Ascending aorta (tissue), 2 donors: ENCODE measurements around the gene NKIRAS1. TPM values are rescaled to one million over a fixed set of nuclear protein-coding genes. Genes with fewer than 3 reads are reported as not detected.

Source experiments
- DNase-seq, 2 donors: peaks; one replicate each; pipeline ENCODE4 v3.0.0-alpha.2; 2019; ENCODE audit warnings: low spot score in 2 of 2
- H3K27ac ChIP-seq, 2 donors: fragments of 200-600 bp; sonication (generic); one replicate each; pipeline ENCODE4 v1.5.1; 2016 to 2017; ENCODE audit warnings: mild to moderate bottlenecking in 1 of 2
- H3K27me3 ChIP-seq: fragments of 200-600 bp; sonication (generic); one replicate; pipeline ENCODE4 v1.5.1; 2017
- H3K36me3 ChIP-seq, 2 donors: fragments of 200-600 bp; sonication (generic); one replicate each; pipeline ENCODE4 v1.5.1; 2016
- H3K4me1 ChIP-seq, 2 donors: fragments of 200-600 bp; sonication (generic); one replicate each; pipeline ENCODE4 v1.5.1; 2016 to 2017; ENCODE audit warnings: mild to moderate bottlenecking in 1 of 2
- H3K4me3 ChIP-seq, 2 donors: fragments of 200-600 bp; sonication (generic); one replicate each; pipeline ENCODE4 v1.5.1; 2016 to 2017; ENCODE audit warnings: mild to moderate bottlenecking in 1 of 2
- H3K9me3 ChIP-seq, 2 donors: fragments of 200-600 bp; sonication (generic); one replicate each; pipeline ENCODE4 v1.5.1; 2016
- CTCF ChIP-seq, 3 experiments: fragments of 200-600 bp in 2 of 3; fragments of 450-650 bp in 1 of 3; sonication (generic) in 2 of 3; IDR thresholded peaks; one replicate each; pipeline ENCODE4 v1.5.1; 2016 to 2019; ENCODE audit warnings: antibody characterized with exemption in 3 of 3, mild to moderate bottlenecking in 1 of 3, moderate library complexity in 1 of 3
- intact Hi-C: fragments of 100-400 bp; cut with DNase I; formaldehyde crosslinking; loops from one replicate; pipeline ENCODE4 v1.15.1; 2023
- total RNA-seq: library from RNA; depleted of rRNA; stranded (reverse); fragments of >200 nt; gene quantifications from one replicate; pipeline ENCODE4 v1.1.0, GENCODE V29; 2016

NKIRAS1 gene
- total RNA-seq, 1 donor from 2014 or later = 8.7 TPM

- intact Hi-C loops = no loop called here
- H3K9me3 ChIP-seq = no peaks in the 10 kb centered on the region
- no peak for DNase-seq
- TF ChIP-seq CTCF (IDR thresholded peaks at IDR 0.05) = no peak
- H3K4me3 ChIP-seq = no peak overlapping the region
- H3K27ac ChIP-seq = no peak overlapping the region
- H3K36me3 ChIP-seq = peaks cover 3 to 7% of the 10 kb centered on the region in 2 donors
- peaks cover 0 to 9% of the 10 kb centered on the region in 2 donors for H3K4me1 ChIP-seq
- H3K27me3 ChIP-seq = no peaks in the 10 kb centered on the region
Measured at GRCh38 chr3:23880703-23881339, 36.0 kb downstream of the NKIRAS1 start.

- Histone ChIP-seq H3K36me3 (peaks cover 3 to 7% of the 10 kb centered on the region in 2 donors), H3K4me3 (no peak overlapping the region), H3K9me3 (no peaks in the 10 kb centered on the region), H3K27me3 (no peaks in the 10 kb centered on the region), H3K27ac (no peak overlapping the region), H3K4me1 (peaks cover 0 to 10% of the 10 kb centered on the region in 2 donors)
- TF ChIP-seq CTCF (IDR thresholded peaks at IDR 0.05) = no peak
- intact Hi-C loops = no loop called here
- no peak for DNase-seq
Measured at GRCh38 chr3:23879485-23879884, 37.3 kb downstream of the NKIRAS1 start.

- Histone ChIP-seq H3K9me3 (no peaks in the 10 kb centered on the region), H3K27me3 (no peaks in the 10 kb centered on the region), H3K36me3 (peaks cover 2 to 7% of the 10 kb centered on the region in 2 donors), H3K27ac (no peak overlapping the region), H3K4me3 (no peak overlapping the region), H3K4me1 (peaks cover 0 to 14% of the 10 kb centered on the region in 2 donors)
- no peak for TF ChIP-seq CTCF (IDR thresholded peaks at IDR 0.05)
- intact Hi-C loops = no loop called here
- no peak for DNase-seq
Measured at GRCh38 chr3:23877329-23877980, 39.3 kb downstream of the NKIRAS1 start.

- Histone ChIP-seq H3K4me1 (peaks cover 0 to 14% of the 10 kb centered on the region in 2 donors), H3K27ac (no peak overlapping the region), H3K4me3 (no peak overlapping the region), H3K9me3 (no peaks in the 10 kb centered on the region), H3K36me3 (peaks cover 0 to 4% of the 10 kb centered on the region in 2 donors), H3K27me3 (no peaks in the 10 kb centered on the region)
- DNase-seq = no peak
- intact Hi-C loops = no loop called here
- no peak for TF ChIP-seq CTCF (IDR thresholded peaks at IDR 0.05)
Measured at GRCh38 chr3:23876923-23877322, 39.9 kb downstream of the NKIRAS1 start.

GRCh38 chr3:23875113-23875725 is 41.6 kb downstream of the NKIRAS1 start:
- no peak overlapping the region for H3K27ac ChIP-seq
- no peaks in the 10 kb centered on the region for H3K27me3 ChIP-seq
- intact Hi-C loops = no loop called here
- H3K9me3 ChIP-seq = no peaks in the 10 kb centered on the region
- no peak for DNase-seq
- H3K36me3 ChIP-seq = no peaks in the 10 kb centered on the region
- H3K4me1 ChIP-seq = peaks cover 0 to 14% of the 10 kb centered on the region in 2 donors
- no peak for TF ChIP-seq CTCF (IDR thresholded peaks at IDR 0.05)
- no peak overlapping the region for H3K4me3 ChIP-seq
